NCI-H146 treated with DMSO at 0.1 percent for 48 hours (cell line): ENCODE results near the gene NAGPA.

Experiments used
- DNase-seq: peaks from one replicate; lab custom pipeline; 2025; ENCODE audit not compliant: unreplicated experiment; lab: John Stamatoyannopoulos, UW

NAGPA gene

GRCh38 chr16:4979736-4980660 is 53.7 kb downstream of the NAGPA start:
- DNase-seq, result no peak

DNA sequence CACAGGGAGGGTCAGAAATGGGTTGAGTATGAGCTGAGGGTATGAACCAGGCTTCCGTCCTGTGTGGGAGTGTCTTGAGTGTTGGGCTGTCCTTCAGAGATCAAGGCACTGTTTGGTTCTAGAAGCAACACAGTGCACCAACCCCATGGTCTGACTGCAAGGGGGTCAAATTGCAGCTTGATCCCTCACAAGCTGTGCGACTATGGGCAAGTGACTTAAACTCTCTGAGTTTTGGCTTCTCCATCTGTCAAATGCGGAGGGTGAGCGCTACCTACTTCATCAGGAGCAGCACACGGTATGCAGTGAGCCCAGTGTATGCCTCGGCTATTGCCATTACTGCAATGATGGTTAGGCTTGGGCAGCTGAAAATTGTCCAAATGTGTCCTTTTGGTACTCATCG is 54.6 kb downstream of the NAGPA start:
- DNase-seq, result no peak

- peak; percentile 60 for DNase-seq
Observed at GRCh38 chr16:4976611-4977145, 57.1 kb downstream of the NAGPA start.

DNA sequence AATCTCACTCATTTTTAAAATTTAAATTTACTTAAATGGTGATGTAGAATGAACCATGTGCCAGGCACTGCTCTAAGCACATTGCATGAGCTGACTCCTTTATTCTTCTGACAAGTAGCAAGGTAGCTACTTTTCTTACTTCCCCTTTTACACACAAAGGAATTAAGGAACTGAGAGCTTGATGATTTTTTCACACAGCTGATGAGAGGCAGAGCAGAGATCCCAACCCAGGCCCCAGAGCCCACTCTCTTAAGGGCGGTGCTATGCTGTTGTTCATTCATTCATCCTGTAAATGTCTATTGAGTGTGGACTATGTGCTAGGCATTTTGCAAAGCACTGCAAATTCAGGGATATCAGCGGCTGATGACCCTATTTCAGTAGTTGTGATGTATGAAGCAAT is 57.7 kb downstream of the NAGPA start:
- no peak for DNase-seq
